HG03060 (cell line): ENCODE measurements around the gene HNRNPH1.

Source experiments
- ATAC-seq: cut with Tn5 transposase; IDR thresholded peaks from one replicate; pipeline ENCODE4 v1.9.1; 2021; ENCODE audit warnings: low read depth, moderate number of reproducible peaks; ENCODE audit not compliant: unreplicated experiment

The HNRNPH1 gene

DNA sequence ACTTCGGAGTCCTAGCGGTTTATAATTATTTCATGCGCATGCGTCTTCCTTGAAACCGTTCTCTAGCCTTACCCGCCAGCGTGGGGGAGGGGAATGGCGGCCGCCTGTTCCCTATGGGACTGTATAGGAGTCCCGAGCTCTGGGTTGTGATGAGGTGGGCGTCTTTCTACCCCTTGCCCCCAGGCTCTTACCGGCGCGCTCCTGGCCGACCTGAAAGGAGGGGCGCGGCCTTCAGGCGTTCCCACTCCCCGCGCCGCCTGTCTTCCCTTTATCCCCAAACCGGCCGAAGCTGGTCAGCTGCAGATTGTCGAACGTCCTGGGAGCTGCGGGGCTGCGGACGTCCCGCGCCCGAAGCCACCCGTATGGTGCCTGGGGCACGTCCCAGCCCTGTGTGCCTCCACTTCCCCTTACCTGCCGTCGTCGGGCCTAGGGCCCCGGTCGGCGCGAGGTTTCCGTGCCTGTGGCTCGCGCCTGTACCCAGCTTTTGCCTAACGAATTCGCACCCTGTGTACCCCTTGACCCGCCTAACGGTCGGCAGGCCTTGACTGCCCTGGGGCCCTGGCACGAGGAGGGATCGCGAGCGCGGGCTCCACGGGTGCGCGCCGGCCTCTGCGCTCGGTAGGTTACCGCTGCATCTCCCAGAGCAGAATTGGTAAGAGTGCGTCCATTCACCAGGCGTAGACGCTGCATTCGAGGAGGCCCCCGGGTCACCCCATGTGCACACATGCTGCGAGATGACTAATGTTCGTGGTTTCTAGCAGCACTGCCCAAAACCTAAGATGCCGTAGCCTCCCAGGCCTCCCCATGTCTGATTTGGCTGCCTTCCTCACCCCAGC, 653 bp upstream of the HNRNPH1 start:
- no peak for ATAC-seq

DNA sequence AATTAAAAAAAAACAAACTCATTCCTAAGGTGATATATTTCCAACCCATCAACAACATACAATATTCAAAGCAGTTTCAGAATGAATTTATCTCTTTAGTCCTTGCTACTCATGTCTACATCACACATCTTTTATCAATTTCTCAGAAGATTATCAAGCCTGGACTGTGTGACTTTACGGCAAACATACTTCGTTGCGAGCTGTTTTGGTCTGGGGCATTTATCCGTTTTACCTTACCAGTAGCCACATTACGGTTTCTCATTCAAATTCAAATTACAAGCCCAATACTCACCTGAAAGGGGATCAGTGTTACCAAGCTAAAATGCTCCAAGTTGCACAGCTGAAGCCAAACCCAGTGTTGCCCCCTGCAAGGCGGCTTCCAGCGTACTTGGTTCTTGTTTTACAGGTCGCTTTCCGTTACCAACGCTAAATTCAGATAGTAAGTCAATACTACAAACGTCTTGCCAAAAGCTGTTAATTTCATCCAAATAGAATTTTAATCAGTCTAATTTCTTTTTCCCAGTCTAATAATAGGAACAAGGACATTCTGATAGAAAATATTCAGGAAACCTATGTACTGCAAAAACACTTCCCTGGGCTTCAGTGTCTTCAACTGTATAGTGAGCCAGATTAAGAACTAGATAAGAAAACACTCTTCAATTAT, 1.8 kb downstream of the HNRNPH1 start:
- no peak for ATAC-seq

DNA sequence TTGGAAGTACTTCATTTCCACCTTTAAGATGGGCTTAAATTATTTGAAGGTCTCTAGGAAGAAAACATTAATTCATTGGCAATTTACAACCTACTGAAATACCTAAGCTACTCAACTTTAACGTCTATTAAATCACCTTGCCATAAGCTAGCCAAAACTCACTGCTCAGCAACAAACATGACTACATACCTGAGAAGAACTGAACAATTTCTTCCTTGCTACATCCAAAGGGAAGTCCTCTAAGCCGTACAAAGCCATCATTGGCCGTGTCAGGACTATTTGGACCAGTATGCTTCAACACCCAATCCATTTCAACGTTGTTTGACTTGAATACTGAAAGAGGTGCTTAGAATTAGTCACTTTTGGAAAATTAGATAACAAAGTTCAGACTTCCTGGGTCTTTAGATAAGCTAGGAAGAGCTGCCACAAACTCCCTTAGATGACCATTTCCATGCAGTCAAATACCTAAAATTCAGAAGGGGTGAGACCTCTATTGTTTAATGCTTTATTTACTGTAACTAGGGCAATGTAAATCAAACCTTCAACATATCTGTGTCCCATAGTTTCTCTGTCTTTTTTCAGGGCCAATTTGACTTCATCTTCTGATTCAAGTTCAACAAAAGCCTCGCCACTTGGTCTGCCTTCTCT, 2.6 kb downstream of the HNRNPH1 start:
- ATAC-seq: no peak

DNA sequence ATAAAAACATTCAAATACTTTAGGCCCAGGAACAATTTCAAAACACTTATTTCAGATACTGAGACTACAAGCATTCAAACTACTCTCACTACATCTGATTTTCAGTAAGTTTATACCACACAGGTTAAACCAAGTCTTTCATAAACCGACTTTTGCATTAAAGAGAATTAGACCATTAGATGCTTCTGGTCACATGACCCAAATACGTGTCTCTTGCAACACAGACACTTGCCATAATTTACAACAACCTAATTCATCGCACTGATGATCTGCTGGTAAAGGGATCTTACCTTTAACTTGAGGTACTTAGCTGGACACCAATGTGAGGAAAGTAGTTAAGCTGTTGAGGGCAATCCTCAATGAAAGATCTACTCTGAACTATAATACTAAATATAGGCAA, 3.2 kb downstream of the HNRNPH1 start:
- ATAC-seq: no peak

DNA sequence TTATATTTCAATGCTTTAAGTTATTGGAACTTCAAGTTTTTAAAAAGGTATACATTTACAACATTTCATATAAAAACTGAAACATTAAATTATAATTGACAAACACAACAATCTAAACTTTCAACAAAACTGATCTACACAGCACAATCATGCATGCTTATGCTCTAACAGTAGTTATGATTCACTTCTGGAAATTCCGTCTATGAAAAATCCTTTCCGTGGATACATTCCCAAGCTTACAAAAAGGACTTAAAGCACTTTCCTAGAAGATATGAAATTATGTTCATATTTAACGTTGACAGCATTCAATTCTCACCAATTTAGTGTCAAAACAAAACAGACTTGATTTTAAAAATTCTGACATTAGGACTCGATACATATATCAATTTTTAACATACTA, 3.7 kb downstream of the HNRNPH1 start:
- no peak for ATAC-seq

DNA sequence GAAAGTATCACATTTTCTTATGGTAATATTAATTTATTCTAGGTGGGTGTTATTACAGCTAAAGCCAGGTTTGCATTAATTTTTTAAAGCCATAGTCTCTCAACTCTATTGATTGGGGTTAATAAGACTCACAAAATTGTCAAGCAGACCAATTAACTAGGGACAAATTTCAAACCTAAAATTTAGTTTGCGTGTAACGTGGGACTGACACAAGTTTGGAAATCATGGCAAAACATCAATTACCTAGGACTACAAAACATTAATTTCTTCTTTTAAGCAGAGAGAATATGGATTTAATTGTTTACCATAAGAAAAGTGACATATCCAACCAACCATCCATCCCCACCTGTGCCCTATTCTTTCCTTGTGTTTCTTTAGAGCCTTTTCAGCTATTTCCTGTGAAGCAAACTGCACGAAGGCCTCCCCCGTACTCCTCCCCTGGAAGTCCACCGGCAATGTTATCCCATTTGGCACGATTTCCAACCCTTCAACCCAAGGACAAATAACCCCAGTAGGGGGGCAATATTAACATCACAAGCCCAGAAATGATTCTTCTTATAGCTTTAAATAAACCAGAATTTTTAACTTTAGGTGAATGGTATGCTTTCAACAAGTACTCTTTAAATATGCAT, 4.4 kb downstream of the HNRNPH1 start:
- no peak for ATAC-seq

DNA sequence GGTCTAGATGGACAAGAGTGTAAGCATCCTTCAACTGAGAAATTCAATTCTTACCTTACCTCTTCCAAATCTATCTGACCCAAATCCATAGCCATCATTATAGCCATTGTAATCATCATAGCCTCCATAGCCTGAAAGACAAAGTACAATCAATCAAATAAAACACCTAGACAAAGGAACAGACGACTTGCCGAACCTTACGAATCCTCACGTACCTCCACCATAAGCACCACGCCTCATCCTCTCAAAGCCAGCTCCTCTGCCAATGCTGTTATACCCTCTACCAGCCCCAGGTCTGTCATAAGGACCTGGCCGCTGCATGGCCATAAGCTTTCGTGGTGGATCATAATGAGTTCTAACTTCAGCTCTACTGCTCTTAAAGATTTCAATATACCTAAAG, 5.5 kb downstream of the HNRNPH1 start:
- no peak for ATAC-seq

DNA sequence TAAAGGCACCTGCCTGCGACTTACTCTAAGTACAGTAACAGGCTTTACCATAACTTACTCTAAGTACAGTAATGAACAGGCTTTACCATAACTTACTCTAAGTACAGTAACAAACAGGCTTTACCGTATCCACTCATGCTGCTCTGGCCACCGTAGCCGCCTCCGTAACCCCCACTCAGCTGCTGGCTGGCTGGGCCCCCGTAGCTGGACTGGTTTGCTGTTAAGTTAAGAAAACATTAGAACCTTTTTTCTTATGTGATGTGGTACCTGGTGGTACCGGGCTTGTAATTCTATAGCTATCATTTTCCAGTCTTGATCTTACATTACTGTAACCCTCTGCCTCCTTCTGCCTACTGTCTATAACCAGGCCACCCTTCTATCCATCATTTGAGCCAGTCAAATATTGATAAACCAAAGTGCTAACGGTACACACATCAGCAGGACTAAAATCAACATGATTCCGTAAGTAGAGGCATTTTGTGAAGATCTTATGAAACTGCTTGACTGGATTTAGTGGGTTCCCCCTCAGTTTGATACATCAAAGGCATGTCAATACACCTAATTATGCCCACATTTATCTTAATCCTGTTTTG, 7.4 kb downstream of the HNRNPH1 start:
- no peak for ATAC-seq

DNA sequence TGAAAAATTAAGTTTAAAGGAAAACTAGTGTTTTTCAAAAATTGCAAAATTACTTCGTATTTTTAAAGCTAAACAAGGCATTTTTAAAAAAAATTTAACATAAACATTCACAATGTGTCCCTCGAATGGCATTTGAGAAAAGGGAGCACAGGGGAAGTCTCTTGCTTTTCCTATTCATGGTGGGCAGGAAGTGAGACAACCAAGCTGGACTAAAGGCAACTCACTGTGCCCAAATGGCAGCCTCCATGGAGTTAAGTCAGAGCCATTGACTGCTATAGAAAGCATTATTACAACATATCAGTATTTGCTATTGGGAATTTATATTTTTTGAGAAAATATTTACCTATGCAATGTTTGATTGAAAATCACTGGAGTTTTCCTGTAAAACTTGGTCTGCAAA, 8.3 kb downstream of the HNRNPH1 start:
- no peak for ATAC-seq

DNA sequence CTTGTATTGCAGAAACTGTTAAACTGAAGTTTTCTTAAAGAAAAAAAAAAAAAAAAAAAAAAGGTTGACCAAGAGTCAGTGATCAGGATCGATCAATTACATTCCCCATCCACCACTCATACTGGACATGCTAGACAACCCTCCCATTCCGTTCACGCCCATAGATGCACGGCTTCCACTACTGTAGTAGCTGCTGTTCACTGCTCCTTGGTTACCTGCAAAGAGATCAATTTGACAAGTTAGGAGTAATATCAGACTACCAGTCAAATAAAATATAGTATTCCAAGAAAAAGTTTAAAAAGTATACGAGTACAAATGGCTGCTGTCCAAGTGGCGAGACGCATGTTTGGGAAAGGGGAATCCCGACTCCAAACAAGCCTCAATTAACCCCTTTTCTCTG, 8.7 kb downstream of the HNRNPH1 start:
- ATAC-seq: no peak

DNA sequence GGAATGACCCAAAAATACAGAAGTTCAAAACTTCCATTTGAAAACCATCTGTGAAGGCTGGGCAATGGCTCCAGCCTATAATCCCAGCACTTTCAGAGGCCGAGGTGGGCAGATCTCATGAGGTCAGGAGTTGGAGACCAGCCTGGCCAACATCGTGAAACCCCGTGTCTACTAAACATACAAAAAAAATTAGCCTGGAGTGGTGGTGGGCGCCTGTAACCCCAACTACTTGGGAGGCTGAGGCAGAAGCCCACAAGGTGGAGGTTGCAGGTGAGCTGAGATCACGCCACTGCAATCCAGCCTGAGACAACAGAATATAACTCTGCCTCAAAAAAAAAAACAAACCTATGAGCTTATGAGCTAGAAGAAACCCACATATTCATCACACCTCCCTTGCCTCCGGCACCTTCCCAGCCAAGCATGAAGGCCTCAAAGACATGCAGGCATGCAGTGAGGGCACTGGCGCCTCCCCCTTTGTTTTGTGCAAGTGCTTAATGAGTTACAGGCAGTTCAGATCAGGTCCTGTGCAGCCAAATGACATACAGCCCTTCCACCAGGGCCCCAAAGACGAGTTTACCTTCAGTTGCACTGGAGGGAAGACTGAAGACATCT, 9.9 kb downstream of the HNRNPH1 start:
- ATAC-seq: no peak

DNA sequence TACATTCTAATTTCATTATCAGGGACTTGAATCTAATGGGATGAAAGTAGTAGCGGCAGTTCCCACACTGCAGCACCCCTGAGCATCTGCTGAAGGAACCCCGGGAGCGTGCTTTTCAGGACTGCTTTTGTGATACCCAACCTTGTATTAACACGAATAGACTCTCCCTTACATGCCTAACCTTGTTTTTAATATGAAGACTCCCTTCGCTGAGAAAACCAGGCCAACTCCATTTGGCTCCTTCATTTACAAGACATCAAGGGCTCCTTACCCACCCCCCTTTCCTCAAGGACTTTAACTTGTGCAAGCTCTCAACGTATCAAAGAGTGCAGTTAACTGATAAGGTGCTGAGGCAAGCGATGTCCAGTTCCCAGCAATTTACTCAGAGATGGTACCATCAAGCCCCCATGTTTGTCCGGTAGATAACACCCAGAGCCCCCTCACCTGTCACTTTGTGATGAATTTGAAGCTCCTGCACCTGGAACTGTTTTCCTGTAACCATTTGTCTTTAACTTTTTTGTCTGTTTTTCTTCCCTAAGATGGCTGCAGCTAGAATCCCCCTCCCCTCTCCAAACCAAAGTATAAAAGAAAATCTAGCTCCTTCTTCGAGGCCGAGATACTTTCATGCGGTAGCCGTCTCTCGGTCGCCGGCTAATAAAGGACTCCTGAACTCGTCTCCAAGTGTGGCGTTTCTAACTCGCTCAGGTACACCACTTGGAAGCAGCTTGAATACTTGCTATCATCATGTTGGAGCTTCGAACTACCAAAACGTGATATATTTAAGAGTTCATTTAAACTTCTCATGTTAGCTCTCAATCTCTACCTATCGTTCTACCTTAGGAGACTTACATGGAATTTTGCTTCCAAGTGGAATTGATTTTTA, 10.7 kb downstream of the HNRNPH1 start:
- ATAC-seq: no peak

DNA sequence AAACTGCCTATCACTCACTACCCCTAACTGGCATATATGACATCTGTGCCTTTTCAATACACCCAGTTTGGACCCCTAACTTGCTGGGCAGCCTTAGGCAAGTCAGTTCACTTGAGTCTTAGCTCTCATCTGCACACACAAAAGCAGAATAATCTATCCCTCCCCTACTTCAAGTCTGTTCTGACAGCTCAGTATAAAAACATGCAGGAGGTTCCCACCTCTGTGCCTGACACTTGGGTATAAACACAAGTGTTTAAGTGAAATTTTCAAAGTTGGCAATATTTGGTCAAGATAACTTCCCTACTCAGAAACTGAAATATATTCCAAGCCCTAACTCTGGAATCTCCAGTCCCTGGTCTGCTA, 12.6 kb downstream of the HNRNPH1 start:
- no peak for ATAC-seq

DNA sequence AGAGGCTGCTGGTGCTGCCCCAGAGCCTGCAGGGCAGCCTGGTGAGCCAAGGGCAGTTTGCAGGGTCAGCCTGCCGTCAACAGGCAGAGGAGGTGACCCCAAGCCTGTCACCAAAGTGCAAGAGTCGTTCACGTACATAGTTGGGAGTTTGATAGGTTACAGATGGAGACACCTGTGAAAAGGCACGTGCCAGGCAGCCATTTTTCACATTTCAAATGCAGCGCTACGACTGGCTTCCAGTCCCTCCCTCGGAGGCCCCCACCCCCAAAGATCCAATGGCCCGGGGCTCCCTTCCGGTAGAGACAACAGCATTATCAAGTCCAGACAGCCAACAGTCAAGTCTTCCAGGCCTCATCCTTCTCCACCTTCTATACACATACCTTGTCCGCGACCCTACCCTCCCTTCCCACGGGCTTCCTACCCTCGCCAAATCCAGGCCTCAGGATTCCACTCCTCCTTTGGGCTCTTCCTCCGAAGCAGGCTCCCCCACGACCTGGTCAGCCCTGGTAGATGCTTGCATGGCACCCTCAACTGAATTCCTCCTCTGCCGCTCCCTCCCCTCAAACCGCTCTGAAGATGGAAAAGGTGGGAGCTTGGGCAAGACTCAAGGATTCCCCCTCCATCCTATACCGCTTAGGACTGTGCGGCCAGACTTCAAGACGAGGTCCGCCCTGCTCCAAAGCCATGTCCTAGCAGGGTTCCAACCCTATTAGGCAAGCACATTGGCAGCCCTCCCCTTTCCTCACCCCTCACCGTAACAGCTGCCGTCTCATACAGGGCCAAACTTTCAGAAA, 13.2 kb downstream of the HNRNPH1 start:
- no peak for ATAC-seq

DNA sequence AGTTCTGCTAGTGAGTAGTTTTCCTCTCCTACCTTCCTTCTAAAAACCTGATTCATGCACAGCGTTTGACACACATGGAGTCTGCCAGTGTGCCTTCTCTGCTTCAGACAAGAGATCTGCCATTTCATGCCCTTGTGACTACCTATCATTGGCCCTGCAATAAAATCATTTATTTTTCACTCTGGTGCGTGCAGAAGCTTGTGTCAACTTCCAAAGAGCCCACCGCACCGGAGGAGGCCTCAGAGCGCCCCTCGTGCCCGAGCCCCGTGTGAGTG, 13.7 kb downstream of the HNRNPH1 start:
- ATAC-seq: no peak

DNA sequence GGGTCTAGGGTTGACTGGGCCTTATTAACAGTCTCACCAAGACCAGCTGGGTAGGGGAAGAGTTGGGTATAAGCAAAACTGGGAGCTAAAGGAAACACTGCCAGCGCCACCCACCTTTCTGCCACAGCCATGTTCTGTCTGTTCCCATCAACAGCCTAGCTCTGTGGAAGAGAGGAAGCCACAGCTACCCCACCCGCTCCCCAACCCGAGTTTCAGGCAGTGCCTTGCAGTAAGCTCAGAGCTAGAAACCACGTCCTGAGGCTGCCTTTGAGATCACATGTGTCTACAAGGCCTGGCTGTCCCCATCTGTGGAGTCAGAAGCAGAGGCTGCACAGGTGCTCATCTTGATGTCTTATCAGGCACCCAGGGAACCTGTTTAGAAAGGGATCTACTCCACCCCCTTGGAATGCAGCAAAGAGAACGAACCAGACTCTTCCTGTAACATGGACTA, 15.3 kb downstream of the HNRNPH1 start:
- ATAC-seq: no peak

DNA sequence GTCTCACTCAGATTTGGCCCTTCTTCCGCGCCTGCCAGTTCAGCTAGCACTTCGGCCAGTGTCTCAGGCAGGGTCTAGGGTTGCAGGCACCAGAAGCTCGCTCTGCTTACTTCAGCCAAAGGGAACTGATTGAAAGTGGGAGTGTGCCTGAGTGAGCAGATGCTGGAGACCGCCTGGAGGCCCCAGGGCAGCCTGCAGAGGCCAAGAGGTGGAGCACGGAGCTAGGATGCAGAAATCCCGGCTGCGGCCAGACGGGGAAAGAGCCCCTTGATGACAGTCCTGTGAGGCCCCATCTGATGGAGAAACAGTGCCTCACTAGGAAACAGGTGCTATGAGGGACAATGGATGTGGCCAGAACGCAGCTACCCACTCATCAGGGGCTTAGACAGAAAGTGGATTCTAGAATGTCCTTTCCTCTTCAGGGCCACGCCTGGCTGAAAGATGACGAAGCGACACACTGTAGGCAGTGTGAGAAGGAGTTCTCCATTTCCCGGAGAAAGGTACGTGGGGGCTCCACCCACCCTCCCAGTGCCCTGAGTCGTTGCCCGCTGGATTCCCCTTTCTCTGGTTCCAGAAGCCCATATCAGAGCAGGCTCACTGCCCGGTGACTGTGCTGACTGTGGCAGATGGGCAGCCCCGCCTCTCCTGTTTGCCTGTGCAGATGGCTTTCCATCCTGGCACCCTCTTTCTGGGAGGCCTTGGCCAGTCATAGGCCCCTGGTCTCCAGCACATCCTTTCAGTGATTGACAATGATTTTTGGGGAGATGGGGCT, 16.1 kb downstream of the HNRNPH1 start:
- no peak for ATAC-seq

DNA sequence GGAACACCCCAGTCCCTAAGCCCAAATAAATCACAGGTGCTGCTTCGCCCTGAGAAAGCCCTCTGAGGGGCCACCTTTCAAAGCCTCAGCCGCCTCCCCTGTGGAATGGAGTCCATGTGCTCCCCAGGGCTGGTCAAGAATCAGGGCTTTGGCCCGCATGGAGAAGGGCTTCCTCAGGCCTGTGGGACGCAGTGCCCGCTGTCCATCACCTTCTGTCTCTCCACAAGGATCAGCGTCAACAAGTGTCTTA, 16.6 kb downstream of the HNRNPH1 start:
- no peak for ATAC-seq
